Liver (tissue), 9 donors: ENCODE results near the gene EXD2. TPM values are rescaled to one million over a fixed set of nuclear protein-coding genes. Genes with fewer than 3 reads are reported as not detected.

Source experiments
- DNase-seq: peaks from one replicate; pipeline ENCODE4 v3.0.0-alpha.2; 2017; ENCODE audit warnings: low spot score
- H3K27ac ChIP-seq, 2 donors: one replicate each; pipeline ENCODE4 v1.7.0; 2013; ENCODE audit warnings: inconsistent platforms in 2 of 2, low read length in 2 of 2, control low read depth in 1 of 2, low read depth in 1 of 2, mild to moderate bottlenecking in 1 of 2
- H3K27me3 ChIP-seq, 4 donors: one replicate each; pipeline versions ENCODE4 v1.6.1 to v1.7.0; 2013; ENCODE audit warnings: low read length in 3 of 4, inconsistent platforms in 1 of 4, mild to moderate bottlenecking in 1 of 4, moderate library complexity in 1 of 4; ENCODE audit not compliant: control insufficient read depth in 4 of 4, insufficient read depth in 4 of 4
- H3K36me3 ChIP-seq, 4 donors: one replicate each; pipeline versions ENCODE4 v1.6.1 to v1.7.0; 2013; ENCODE audit warnings: low read length in 3 of 4, mild to moderate bottlenecking in 3 of 4, low read depth in 1 of 4, moderate library complexity in 1 of 4; ENCODE audit not compliant: control insufficient read depth in 4 of 4, insufficient read depth in 3 of 4
- H3K4me1 ChIP-seq, 4 donors: one replicate each; pipeline versions ENCODE4 v1.6.1 to v1.7.0; 2013; ENCODE audit warnings: low read length in 3 of 4, mild to moderate bottlenecking in 3 of 4, moderate library complexity in 1 of 4; ENCODE audit not compliant: control insufficient read depth in 4 of 4, insufficient read depth in 4 of 4
- H3K4me3 ChIP-seq, 3 donors: one replicate each; pipeline versions ENCODE4 v1.6.1 to v1.7.0; 2013; ENCODE audit warnings: low read length in 3 of 3, control low read depth in 1 of 3, low read depth in 1 of 3, mild to moderate bottlenecking in 1 of 3
- H3K9ac ChIP-seq, 2 donors: one replicate each; pipeline ENCODE4 v1.7.0; 2013; ENCODE audit warnings: low read length in 2 of 2, mild to moderate bottlenecking in 2 of 2, moderate library complexity in 2 of 2, control low read depth in 1 of 2, low read depth in 1 of 2
- H3K9me3 ChIP-seq, 4 donors: one replicate each; pipeline versions ENCODE4 v1.6.1 to v1.7.0; 2013; ENCODE audit warnings: low read length in 3 of 4; ENCODE audit not compliant: control insufficient read depth in 4 of 4
- ATF3 ChIP-seq: IDR thresholded peaks from 2 replicates; pipeline ENCODE4 v1.6.1; 2016; ENCODE audit warnings: antibody characterized with exemption
- EGR1 ChIP-seq, 2 donors: IDR thresholded peaks; 2 replicates each; pipeline ENCODE4 v1.6.1; 2016 to 2018; ENCODE audit warnings: antibody characterized with exemption in 2 of 2, low read depth in 2 of 2
- FOXA1 ChIP-seq: IDR thresholded peaks from 2 replicates; pipeline ENCODE4 v1.6.1; 2016; ENCODE audit warnings: antibody characterized with exemption
- FOXA2 ChIP-seq: IDR thresholded peaks from 2 replicates; pipeline ENCODE4 v1.6.1; 2016; ENCODE audit warnings: antibody characterized with exemption
- GABPA ChIP-seq, 2 donors: IDR thresholded peaks in 1 of 2; conservative IDR thresholded peaks in 1 of 2; 2 replicates each; pipeline ENCODE4 v1.6.1; 2016; ENCODE audit warnings: antibody characterized with exemption in 2 of 2, mild to moderate bottlenecking in 1 of 2, moderate library complexity in 1 of 2
- HNF4A ChIP-seq, 2 donors: conservative IDR thresholded peaks; 2 replicates each; pipeline ENCODE4 v1.6.1; 2016; ENCODE audit warnings: antibody characterized with exemption in 2 of 2, mild to moderate bottlenecking in 2 of 2
- HNF4G ChIP-seq: IDR thresholded peaks from 2 replicates; pipeline ENCODE4 v1.6.1; 2016; ENCODE audit warnings: antibody characterized with exemption
- JUND ChIP-seq, 2 donors: IDR thresholded peaks; 2 replicates each; pipeline ENCODE4 v1.6.1; 2016; ENCODE audit warnings: antibody characterized with exemption in 2 of 2
- MAX ChIP-seq: IDR thresholded peaks from 2 replicates; pipeline ENCODE4 v1.6.1; 2016; ENCODE audit warnings: antibody characterized with exemption
- NR2F2 ChIP-seq: IDR thresholded peaks from 2 replicates; pipeline ENCODE4 v1.6.1; 2016; ENCODE audit warnings: antibody characterized with exemption
- RAD21 ChIP-seq, 2 donors: IDR thresholded peaks; 2 replicates each; pipeline ENCODE4 v1.6.1; 2016; ENCODE audit warnings: antibody characterized with exemption in 2 of 2, mild to moderate bottlenecking in 2 of 2
- RXRA ChIP-seq, 2 donors: IDR thresholded peaks; 2 replicates each; pipeline ENCODE4 v1.6.1; 2017 to 2018; ENCODE audit warnings: antibody characterized with exemption in 2 of 2, mild to moderate bottlenecking in 1 of 2
- SP1 ChIP-seq: IDR thresholded peaks from 2 replicates; pipeline ENCODE4 v1.6.1; 2018; ENCODE audit warnings: antibody characterized with exemption, mild to moderate bottlenecking
- TAF1 ChIP-seq: conservative IDR thresholded peaks from 2 replicates; pipeline ENCODE4 v1.6.1; 2016; ENCODE audit warnings: antibody characterized with exemption, mild to moderate bottlenecking
- YY1 ChIP-seq: IDR thresholded peaks from 2 replicates; pipeline ENCODE4 v1.6.1; 2016; ENCODE audit warnings: antibody characterized with exemption, mild to moderate bottlenecking
- ZBTB33 ChIP-seq: IDR thresholded peaks from 2 replicates; pipeline ENCODE4 v1.6.1; 2016; ENCODE audit warnings: antibody characterized with exemption
- whole genome bisulfite sequencing: extraction: QIAGEN DNeasy Blood & Tissue Kit; methylation state at CpG from one replicate; pipeline ENCODE4 v1.1.7; 2013; 5-methylcytosine and 5-hydroxymethylcytosine counted together
- polyA plus RNA-seq, 2 donors: library from polyadenylated mRNA; stranded (reverse) in 1 of 2; unstranded in 1 of 2; fragments of 200-250 nt in 1 of 2; fragments of >200 nt in 1 of 2; fragmentation: Nextera tagmentation in 1 of 2; extraction: Ambion mirVana in 1 of 2; gene quantifications; one replicate each; pipeline versions ENCODE4 v1.2.1 to v1.2.3, GENCODE V29; 2013 to 2015
- total RNA-seq, 2 donors: library from RNA; depleted of rRNA; stranded (reverse); fragments of >200 nt; gene quantifications; one replicate each; pipeline ENCODE4 v1.2.3, GENCODE V29; 2014
- TF ChIP-seq, protein P1 (sequence below): IDR thresholded peaks from 2 replicates; pipeline ENCODE4 v1.6.1; 2016; ENCODE audit warnings: antibody characterized with exemption, mild to moderate bottlenecking
- TF ChIP-seq, protein P2 (sequence below): fragments of 150-350 bp; IDR thresholded peaks from 2 replicates; pipeline ENCODE4 v1.5.1; 2017; ENCODE audit warnings: improper control_type of control experiment, low read depth, low read length; ENCODE audit not compliant: missing input control
- donor health status: healthy.
- donor health status: healthy.
- donor health status: healthy.
- donor health status: healthy.
- donor health status: healthy.

Gene EXD2
- total and polyA plus RNA-seq, 4 donors: 4.7 to 8.8 (median 5.0) TPM

GRCh38 chr14:69141550-69141949 lies 49.7 kb upstream of the EXD2 start:
- Histone ChIP-seq H3K4me1 (peaks cover 0 to 22% (median 3%) of the 10 kb centered on the region in 4 donors), H3K4me3 (no peak overlapping the region), H3K27me3 (no peaks in the 10 kb centered on the region), H3K9me3 (no peaks in the 10 kb centered on the region), H3K27ac (peak overlapping the region in 1 of 2 donors; percentile 26), H3K9ac (no peak overlapping the region), H3K36me3 (peaks cover 0 to 3% (median 1%) of the 10 kb centered on the region in 4 donors)
- 33% methylated on average over 1 of the region's 1 CpG for WGBS
- DNase-seq: no peak
- TF ChIP-seq TAF1: no peak
- TF ChIP-seq HNF4A (conservative IDR thresholded peaks at IDR 0.05): peak in 1 of 2 donors; percentile 9

- no peak for TF ChIP-seq RXRA (IDR thresholded peaks at IDR 0.05)
- no peak for TF ChIP-seq MAX
- no peak for TF ChIP-seq HNF4A (conservative IDR thresholded peaks at IDR 0.05)
- no peak for TF ChIP-seq ZBTB33
- no peak for TF ChIP-seq ATF3
- no peak for TF ChIP-seq EGR1 (IDR thresholded peaks at IDR 0.05; ENCODE audit: low read depth in 2 of 2)
- TF ChIP-seq, protein P1, sequence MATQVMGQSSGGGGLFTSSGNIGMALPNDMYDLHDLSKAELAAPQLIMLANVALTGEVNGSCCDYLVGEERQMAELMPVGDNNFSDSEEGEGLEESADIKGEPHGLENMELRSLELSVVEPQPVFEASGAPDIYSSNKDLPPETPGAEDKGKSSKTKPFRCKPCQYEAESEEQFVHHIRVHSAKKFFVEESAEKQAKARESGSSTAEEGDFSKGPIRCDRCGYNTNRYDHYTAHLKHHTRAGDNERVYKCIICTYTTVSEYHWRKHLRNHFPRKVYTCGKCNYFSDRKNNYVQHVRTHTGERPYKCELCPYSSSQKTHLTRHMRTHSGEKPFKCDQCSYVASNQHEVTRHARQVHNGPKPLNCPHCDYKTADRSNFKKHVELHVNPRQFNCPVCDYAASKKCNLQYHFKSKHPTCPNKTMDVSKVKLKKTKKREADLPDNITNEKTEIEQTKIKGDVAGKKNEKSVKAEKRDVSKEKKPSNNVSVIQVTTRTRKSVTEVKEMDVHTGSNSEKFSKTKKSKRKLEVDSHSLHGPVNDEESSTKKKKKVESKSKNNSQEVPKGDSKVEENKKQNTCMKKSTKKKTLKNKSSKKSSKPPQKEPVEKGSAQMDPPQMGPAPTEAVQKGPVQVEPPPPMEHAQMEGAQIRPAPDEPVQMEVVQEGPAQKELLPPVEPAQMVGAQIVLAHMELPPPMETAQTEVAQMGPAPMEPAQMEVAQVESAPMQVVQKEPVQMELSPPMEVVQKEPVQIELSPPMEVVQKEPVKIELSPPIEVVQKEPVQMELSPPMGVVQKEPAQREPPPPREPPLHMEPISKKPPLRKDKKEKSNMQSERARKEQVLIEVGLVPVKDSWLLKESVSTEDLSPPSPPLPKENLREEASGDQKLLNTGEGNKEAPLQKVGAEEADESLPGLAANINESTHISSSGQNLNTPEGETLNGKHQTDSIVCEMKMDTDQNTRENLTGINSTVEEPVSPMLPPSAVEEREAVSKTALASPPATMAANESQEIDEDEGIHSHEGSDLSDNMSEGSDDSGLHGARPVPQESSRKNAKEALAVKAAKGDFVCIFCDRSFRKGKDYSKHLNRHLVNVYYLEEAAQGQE: no peak
- no peak for TF ChIP-seq HNF4G
- TF ChIP-seq NR2F2: no peak
- TF ChIP-seq TAF1: no peak
- no peak for TF ChIP-seq RAD21 (IDR thresholded peaks at IDR 0.05)
- no peak for TF ChIP-seq GABPA (IDR thresholded peaks at IDR 0.05 in 1 of 2, conservative IDR thresholded peaks at IDR 0.05 in 1 of 2)
- TF ChIP-seq, protein P2, sequence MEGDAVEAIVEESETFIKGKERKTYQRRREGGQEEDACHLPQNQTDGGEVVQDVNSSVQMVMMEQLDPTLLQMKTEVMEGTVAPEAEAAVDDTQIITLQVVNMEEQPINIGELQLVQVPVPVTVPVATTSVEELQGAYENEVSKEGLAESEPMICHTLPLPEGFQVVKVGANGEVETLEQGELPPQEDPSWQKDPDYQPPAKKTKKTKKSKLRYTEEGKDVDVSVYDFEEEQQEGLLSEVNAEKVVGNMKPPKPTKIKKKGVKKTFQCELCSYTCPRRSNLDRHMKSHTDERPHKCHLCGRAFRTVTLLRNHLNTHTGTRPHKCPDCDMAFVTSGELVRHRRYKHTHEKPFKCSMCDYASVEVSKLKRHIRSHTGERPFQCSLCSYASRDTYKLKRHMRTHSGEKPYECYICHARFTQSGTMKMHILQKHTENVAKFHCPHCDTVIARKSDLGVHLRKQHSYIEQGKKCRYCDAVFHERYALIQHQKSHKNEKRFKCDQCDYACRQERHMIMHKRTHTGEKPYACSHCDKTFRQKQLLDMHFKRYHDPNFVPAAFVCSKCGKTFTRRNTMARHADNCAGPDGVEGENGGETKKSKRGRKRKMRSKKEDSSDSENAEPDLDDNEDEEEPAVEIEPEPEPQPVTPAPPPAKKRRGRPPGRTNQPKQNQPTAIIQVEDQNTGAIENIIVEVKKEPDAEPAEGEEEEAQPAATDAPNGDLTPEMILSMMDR: no peak
- no peak for TF ChIP-seq FOXA1
- no peak for TF ChIP-seq FOXA2
- TF ChIP-seq SP1: no peak
- no peak for TF ChIP-seq YY1
- no peak for TF ChIP-seq JUND (IDR thresholded peaks at IDR 0.05)
- H3K9me3 ChIP-seq: no peaks in the 10 kb centered on the region
- DNase-seq: no peak
- peaks cover 0 to 3% (median 1%) of the 10 kb centered on the region in 4 donors for H3K36me3 ChIP-seq
- H3K9ac ChIP-seq: no peak overlapping the region
- peak overlapping the region in 1 of 2 donors; percentile 26 for H3K27ac ChIP-seq
- WGBS: 95% methylated on average over 5 of the region's 5 CpGs
- no peak overlapping the region for H3K4me3 ChIP-seq
- no peaks in the 10 kb centered on the region for H3K27me3 ChIP-seq
- H3K4me1 ChIP-seq: peaks cover 0 to 22% (median 3%) of the 10 kb centered on the region in 4 donors
These were observed 49.2 kb upstream of the EXD2 start for GRCh38 chr14:69142101-69142500.
